NCI-H774 (cell line): ENCODE measurements around the gene TSR2.

Experiments used
- DNase-seq: peaks from one replicate; lab custom pipeline; 2025; lab: John Stamatoyannopoulos, UW

Gene TSR2

GRCh38 chrX:54439960-54440871 lies at the start of gene TSR2:
Gene TSR2 (plus strand): TSS chrX:54440404. CDS start chrX:54440422, 18 bp downstream.
- peak; percentile 63 for DNase-seq

- DNase-seq = no peak
Measured at GRCh38 chrX:54397113-54397512, 43.1 kb upstream of the TSR2 start.

GRCh38 chrX:54407266-54407665 lies 32.9 kb upstream of the TSR2 start:
- no peak for DNase-seq

GRCh38 chrX:54411732-54412131 lies 28.5 kb upstream of the TSR2 start:
- no peak for DNase-seq

- DNase-seq = no peak
Measured at GRCh38 chrX:54413753-54414152, 26.5 kb upstream of the TSR2 start.

- no peak for DNase-seq
Measured at GRCh38 chrX:54415534-54416350, 24.5 kb upstream of the TSR2 start.

GRCh38 chrX:54416965-54417364 lies 23.2 kb upstream of the TSR2 start:
- DNase-seq = no peak

- DNase-seq = no peak
Measured at GRCh38 chrX:54419559-54420302, 20.5 kb upstream of the TSR2 start.

- DNase-seq = no peak
Measured at GRCh38 chrX:54422168-54422567, 18.0 kb upstream of the TSR2 start.

- DNase-seq = no peak
Measured at GRCh38 chrX:54423161-54423888, 16.9 kb upstream of the TSR2 start.

GRCh38 chrX:54427837-54428424 lies 12.3 kb upstream of the TSR2 start:
- DNase-seq = no peak

GRCh38 chrX:54430519-54430918 lies 9.7 kb upstream of the TSR2 start:
- no peak for DNase-seq

GRCh38 chrX:54435121-54435520 lies 5.1 kb upstream of the TSR2 start:
- DNase-seq = no peak

- DNase-seq = no peak
Measured at GRCh38 chrX:54442790-54443189, 2.6 kb downstream of the TSR2 start.

- DNase-seq = no peak
Measured at GRCh38 chrX:54444752-54445151, 4.5 kb downstream of the TSR2 start.

GRCh38 chrX:54446084-54446483 lies 5.9 kb downstream of the TSR2 start:
- DNase-seq = no peak

GRCh38 chrX:54447461-54447860 lies 7.3 kb downstream of the TSR2 start:
- no peak for DNase-seq

GRCh38 chrX:54449929-54450328 lies 9.7 kb downstream of the TSR2 start:
- DNase-seq = no peak

- DNase-seq = no peak
Measured at GRCh38 chrX:54452920-54453319, 12.7 kb downstream of the TSR2 start.

- no peak for DNase-seq
Measured at GRCh38 chrX:54470054-54470760, 30.0 kb downstream of the TSR2 start.
